SK-N-SH treated with all-trans-retinoic acid at 6 μM for 48 hours (cell line): Measurements from ENCODE around the gene TRIM66.

Experiments used
- GLIS3 ChIP-seq: fragments of 250-450 bp; sonication (Bioruptor Pico); IDR thresholded peaks from 2 replicates; pipeline ENCODE4 v1.5.0; 2020; ENCODE audit warnings: mild to moderate bottlenecking, moderate library complexity
- OSR1 ChIP-seq: fragments of 250-450 bp; sonication (Bioruptor Pico); IDR thresholded peaks from 2 replicates; pipeline ENCODE4 v1.8.0; 2022; ENCODE audit warnings: moderate library complexity, mild to moderate bottlenecking, inconsistent platforms
- PATZ1 ChIP-seq: fragments of 250-450 bp; sonication (Bioruptor Pico); IDR thresholded peaks from 2 replicates; pipeline ENCODE4 v1.8.0; 2020; ENCODE audit warnings: mild to moderate bottlenecking, moderate library complexity, borderline replicate concordance
- POU6F1 ChIP-seq: fragments of 250-450 bp; sonication (Bioruptor Pico); IDR thresholded peaks from 2 replicates; pipeline ENCODE4 v1.8.0; 2021; ENCODE audit warnings: low read depth, mild to moderate bottlenecking, moderate library complexity, borderline replicate concordance
- RARB ChIP-seq: fragments of 250-450 bp; sonication (Bioruptor Pico); IDR thresholded peaks from 2 replicates; pipeline ENCODE4 v1.8.0; 2021; ENCODE audit warnings: mild to moderate bottlenecking, moderate library complexity
- SNAI2 ChIP-seq: fragments of 250-450 bp; sonication (Bioruptor Pico); IDR thresholded peaks from 2 replicates; pipeline ENCODE4 v1.5.0; 2020; ENCODE audit warnings: mild to moderate bottlenecking, moderate library complexity
- ZC3H10 ChIP-seq: fragments of 250-450 bp; sonication (Bioruptor Pico); IDR thresholded peaks from 2 replicates; pipeline ENCODE4 v1.5.1; 2021; ENCODE audit warnings: mild to moderate bottlenecking, moderate library complexity
- ZNF565 ChIP-seq: fragments of 450-650 bp; formaldehyde crosslinking; conservative IDR thresholded peaks from 2 replicates; pipeline ENCODE4 v1.5.0; 2020; ENCODE audit warnings: low read depth, mild to moderate bottlenecking, moderate library complexity
- TF ChIP-seq, protein P1 (sequence below): fragments of 250-450 bp; sonication (Bioruptor Pico); IDR thresholded peaks from 2 replicates; pipeline ENCODE4 v1.5.1; 2020; ENCODE audit warnings: low read depth, mild to moderate bottlenecking, moderate library complexity

GRCh38 chr11:8674859-8675258 is 7.6 kb downstream of the TRIM66 start:
- TF ChIP-seq GLIS3 (CRISPR knock-in tag) (no peak), OSR1 (CRISPR knock-in tag) (no peak), PATZ1 (CRISPR knock-in tag) (no peak), ZNF565 (CRISPR knock-in tag) (no peak), SNAI2 (CRISPR knock-in tag) (no peak), ZC3H10 (CRISPR knock-in tag) (no peak), POU6F1 (CRISPR knock-in tag) (no peak), RARB (CRISPR knock-in tag) (no peak)
- TF ChIP-seq, protein P1, sequence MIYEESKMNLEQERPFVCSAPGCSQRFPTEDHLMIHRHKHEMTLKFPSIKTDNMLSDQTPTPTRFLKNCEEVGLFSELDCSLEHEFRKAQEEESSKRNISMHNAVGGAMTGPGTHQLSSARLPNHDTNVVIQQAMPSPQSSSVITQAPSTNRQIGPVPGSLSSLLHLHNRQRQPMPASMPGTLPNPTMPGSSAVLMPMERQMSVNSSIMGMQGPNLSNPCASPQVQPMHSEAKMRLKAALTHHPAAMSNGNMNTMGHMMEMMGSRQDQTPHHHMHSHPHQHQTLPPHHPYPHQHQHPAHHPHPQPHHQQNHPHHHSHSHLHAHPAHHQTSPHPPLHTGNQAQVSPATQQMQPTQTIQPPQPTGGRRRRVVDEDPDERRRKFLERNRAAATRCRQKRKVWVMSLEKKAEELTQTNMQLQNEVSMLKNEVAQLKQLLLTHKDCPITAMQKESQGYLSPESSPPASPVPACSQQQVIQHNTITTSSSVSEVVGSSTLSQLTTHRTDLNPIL: no peak
